ENCODE data around the gene NLGN2. TPM values are rescaled to one million over a fixed set of nuclear protein-coding genes. Genes with fewer than 3 reads are reported as not detected.

The NLGN2 gene
- total and polyA plus RNA-seq, 2 donors (not counting 1 experiment from before 2014, with no cell fraction given), result 0.52 to 3.4 TPM

DNA sequence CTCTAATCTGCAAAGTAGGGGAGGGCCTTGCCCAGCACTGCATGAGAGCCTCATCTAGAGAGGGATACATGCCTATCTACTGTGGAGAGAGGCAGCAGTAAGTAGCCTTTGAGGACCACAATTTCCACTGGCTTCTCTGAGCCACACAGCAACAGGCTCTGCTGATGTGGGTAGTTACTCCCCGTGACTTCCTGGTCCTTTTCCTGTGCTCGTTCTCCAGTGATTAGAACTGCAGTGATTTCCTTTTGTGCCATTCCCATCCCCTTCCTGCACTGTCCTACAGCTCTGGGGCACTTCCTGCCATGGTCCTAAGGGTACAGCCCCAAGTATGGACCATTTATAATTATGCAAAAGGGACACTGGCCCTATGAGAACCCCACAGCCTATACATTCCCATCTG, 16.3 kb upstream of the NLGN2 start:
- Mint-ChIP-seq H3K9me3 (ENCODE audit: insufficient read depth) (no peaks in the 10 kb centered on the region), H3K27ac (no peak overlapping the region), H3K4me3 (no peak overlapping the region), H3K27me3 (no peaks in the 10 kb centered on the region), H3K4me1 (peaks cover 12% of the 10 kb centered on the region)
- TF ChIP-seq EZH2 (IDR thresholded peaks at IDR 0.05; ENCODE audit: borderline replicate concordance, insufficient read depth, low read depth, low read length, poor library complexity, severe bottlenecking) (no peak), CTCF (IDR thresholded peaks at IDR 0.05) (no peak)
- no peak overlapping the region for H2AFZ ChIP-seq (ENCODE audit: insufficient read depth, low read depth, low read length, poor library complexity, severe bottlenecking)
- no peak overlapping the region for H3K27ac ChIP-seq (ENCODE audit: low read length in 2 of 2)
- no peaks in the 10 kb centered on the region for H3K9me3 ChIP-seq (ENCODE audit: control extremely low read depth in 1 of 3, control insufficient read depth in 2 of 3, insufficient read depth in 1 of 3, low read length in 2 of 3)
- POLR2A ChIA-PET, result no interaction called here
- ATAC-seq (ENCODE audit: low read depth) (no peak), DNase-seq (no peak)
- WGBS (ENCODE audit: insufficient coverage), result 76% methylated on average over 2 of the region's 2 CpGs
- peaks cover 0 to 37% of the 10 kb centered on the region in 2 experiments for H3K36me3 ChIP-seq (replicated peaks in 1 of 2; ENCODE audit: control extremely low read depth in 1 of 2, control insufficient read depth in 1 of 2, extremely low read depth in 1 of 2, insufficient read depth in 2 of 2, low read length in 1 of 2)
- H3K4me2 ChIP-seq (replicated peaks; ENCODE audit: low read depth, low read length, poor library complexity, severe bottlenecking), result no peak overlapping the region
- H3K27me3 ChIP-seq (replicated peaks in 1 of 4; ENCODE audit: control extremely low read depth in 1 of 4, control insufficient read depth in 3 of 4, insufficient read depth in 4 of 4, low read length in 3 of 4), result no peaks in the 10 kb centered on the region
- H4K20me1 ChIP-seq (ENCODE audit: control insufficient read depth, insufficient read depth, low read length, poor library complexity, severe bottlenecking), result no peaks in the 10 kb centered on the region
- H3K4me1 ChIP-seq (ENCODE audit: control insufficient read depth in 2 of 2, insufficient read depth in 2 of 2, low read length in 2 of 2), result peaks cover 12 to 16% of the 10 kb centered on the region in 2 donors
- H3K9ac ChIP-seq (ENCODE audit: low read length), result no peak overlapping the region
- peaks cover 10% of the 10 kb centered on the region for H3K79me2 ChIP-seq (ENCODE audit: control insufficient read depth, insufficient read depth, low read length)
- H3K4me3 ChIP-seq (ENCODE audit: control extremely low read depth in 1 of 5, extremely low read depth in 1 of 5, insufficient read depth in 1 of 5, low read depth in 2 of 5, low read length in 4 of 5), result no peak overlapping the region
- intact Hi-C loops (cut with micrococcal nuclease), result no loop called here
- CTCF ChIA-PET, result no interaction called here

DNA sequence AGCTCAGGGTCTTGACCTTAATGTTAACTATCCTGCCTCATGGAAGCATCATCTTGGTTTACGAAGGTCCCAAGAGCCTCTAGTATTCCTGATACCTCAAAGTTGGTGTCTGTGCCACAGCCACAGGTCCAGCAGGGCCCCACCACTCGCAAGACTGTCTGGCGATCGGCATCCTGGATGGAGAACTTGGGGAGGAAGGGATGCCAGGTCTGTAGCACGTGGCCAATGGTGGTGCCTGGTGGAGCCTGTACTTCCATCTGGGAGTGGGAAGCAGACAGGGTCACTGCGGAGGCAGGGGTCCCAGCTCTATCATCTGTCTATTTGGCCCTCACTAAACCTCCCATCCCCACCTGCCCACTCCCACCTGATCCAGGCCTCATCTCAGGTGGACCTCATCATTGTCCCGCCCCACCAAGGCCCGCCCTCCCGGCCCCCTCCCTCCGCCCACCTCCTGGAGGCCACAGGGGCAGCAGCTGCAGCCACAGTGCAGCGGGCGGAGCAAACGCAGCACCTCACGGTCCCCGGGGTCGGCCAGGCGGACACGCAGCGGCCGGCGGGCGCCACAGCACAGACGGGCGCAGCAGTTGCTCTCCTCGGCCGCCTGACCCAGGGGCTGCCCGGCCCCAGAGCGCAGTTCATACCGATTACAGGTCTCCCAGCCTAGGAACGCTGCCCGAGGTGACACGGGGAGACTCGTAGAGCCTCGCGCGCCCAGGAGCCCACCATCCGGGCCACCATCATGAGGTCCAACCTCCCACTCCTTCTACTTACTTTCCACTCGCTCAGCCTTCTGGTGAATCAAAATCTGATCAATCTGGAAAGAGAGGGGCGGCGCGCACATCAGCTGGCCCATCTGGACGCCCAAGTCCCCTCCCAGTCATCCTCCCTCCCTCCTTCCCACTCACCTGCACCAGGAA, 14.7 kb upstream of the NLGN2 start:
- H3K79me2 ChIP-seq (ENCODE audit: control insufficient read depth, insufficient read depth, low read length), result peaks cover 10% of the 10 kb centered on the region
- ATAC-seq (ENCODE audit: low read depth), result no peak
- peak; percentile 6 for DNase-seq
- H3K27ac Mint-ChIP-seq, result peak overlapping the region; percentile 73
- peak overlapping the region; percentile 75 for H3K4me2 ChIP-seq (replicated peaks; ENCODE audit: low read depth, low read length, poor library complexity, severe bottlenecking)
- peak overlapping the region; percentile 89 for H3K4me3 Mint-ChIP-seq
- no peaks in the 10 kb centered on the region for H3K27me3 ChIP-seq (replicated peaks in 1 of 4; ENCODE audit: control extremely low read depth in 1 of 4, control insufficient read depth in 3 of 4, insufficient read depth in 4 of 4, low read length in 3 of 4)
- ChIA-PET CTCF (interaction anchor here (1.4 to 3.2 kb wide), 2 partner anchors 37 to 44 kb away, joined by 4 to 13 read pairs; partner anchors contain the start of gene TMEM95), POLR2A (no interaction called here)
- H3K4me1 Mint-ChIP-seq, result peaks cover 12% of the 10 kb centered on the region
- peak overlapping the region in 4 of 5 experiments; percentile 75 to 84 (median 82) for H3K4me3 ChIP-seq (ENCODE audit: control extremely low read depth in 1 of 5, extremely low read depth in 1 of 5, insufficient read depth in 1 of 5, low read depth in 2 of 5, low read length in 4 of 5)
- peaks cover 12 to 16% of the 10 kb centered on the region in 2 donors for H3K4me1 ChIP-seq (ENCODE audit: control insufficient read depth in 2 of 2, insufficient read depth in 2 of 2, low read length in 2 of 2)
- peak overlapping the region; percentile 88 for H3K9ac ChIP-seq (ENCODE audit: low read length)
- TF ChIP-seq CTCF (IDR thresholded peaks at IDR 0.05) (no peak), EZH2 (IDR thresholded peaks at IDR 0.05; ENCODE audit: borderline replicate concordance, insufficient read depth, low read depth, low read length, poor library complexity, severe bottlenecking) (no peak)
- H3K27me3 Mint-ChIP-seq, result no peaks in the 10 kb centered on the region
- no peaks in the 10 kb centered on the region for H3K9me3 ChIP-seq (ENCODE audit: control extremely low read depth in 1 of 3, control insufficient read depth in 2 of 3, insufficient read depth in 1 of 3, low read length in 2 of 3)
- H3K9me3 Mint-ChIP-seq (ENCODE audit: insufficient read depth), result no peaks in the 10 kb centered on the region
- 92% methylated on average over 24 of the region's 42 CpGs for WGBS (ENCODE audit: insufficient coverage)
- peaks cover 0 to 37% of the 10 kb centered on the region in 2 experiments for H3K36me3 ChIP-seq (replicated peaks in 1 of 2; ENCODE audit: control extremely low read depth in 1 of 2, control insufficient read depth in 1 of 2, extremely low read depth in 1 of 2, insufficient read depth in 2 of 2, low read length in 1 of 2)
- H3K27ac ChIP-seq (ENCODE audit: low read length in 2 of 2), result peak overlapping the region in 1 of 2 donors; percentile 83
- no peaks in the 10 kb centered on the region for H4K20me1 ChIP-seq (ENCODE audit: control insufficient read depth, insufficient read depth, low read length, poor library complexity, severe bottlenecking)
- intact Hi-C loops (cut with micrococcal nuclease), result no loop called here
- peak overlapping the region; percentile 91 for H2AFZ ChIP-seq (ENCODE audit: insufficient read depth, low read depth, low read length, poor library complexity, severe bottlenecking)
